Stimulated activated CD4-positive, alpha-beta T cell treated with anti-CD3 and anti-CD28 coated beads, Interleukin-4, amount 100 ng/mL, for 1 hour (primary cell): Measurements from ENCODE around the gene ANTXR2.

Source experiments
- DNase-seq: peaks from one replicate; pipeline ENCODE4 v3.0.0-alpha.2; 2020

The ANTXR2 gene

GRCh38 chr4:80065601-80066000 is 7.4 kb downstream of the ANTXR2 start:
- DNase-seq: no peak

- DNase-seq: no peak
Observed at GRCh38 chr4:80062527-80062926, 10.5 kb downstream of the ANTXR2 start.

GRCh38 chr4:80060804-80061203 is 12.2 kb downstream of the ANTXR2 start:
- DNase-seq: no peak

- DNase-seq: no peak
Observed at GRCh38 chr4:80058740-80059139, 14.3 kb downstream of the ANTXR2 start.

GRCh38 chr4:80054375-80054774 is 18.7 kb downstream of the ANTXR2 start:
- no peak for DNase-seq

GRCh38 chr4:80053140-80053910 is 19.7 kb downstream of the ANTXR2 start:
- no peak for DNase-seq

GRCh38 chr4:80049813-80050534 is 23.1 kb downstream of the ANTXR2 start:
- DNase-seq: no peak

- DNase-seq: no peak
Observed at GRCh38 chr4:80049402-80049801, 23.6 kb downstream of the ANTXR2 start.

- DNase-seq: no peak
Observed at GRCh38 chr4:80045786-80046185, 27.2 kb downstream of the ANTXR2 start.

- DNase-seq: no peak
Observed at GRCh38 chr4:80043541-80043940, 29.5 kb downstream of the ANTXR2 start.

GRCh38 chr4:80042821-80043220 is 30.2 kb downstream of the ANTXR2 start:
- no peak for DNase-seq

GRCh38 chr4:80037864-80038263 is 35.2 kb downstream of the ANTXR2 start:
- DNase-seq: no peak

- no peak for DNase-seq
Observed at GRCh38 chr4:80036949-80037685, 35.9 kb downstream of the ANTXR2 start.

- no peak for DNase-seq
Observed at GRCh38 chr4:80036306-80036705, 36.7 kb downstream of the ANTXR2 start.

- no peak for DNase-seq
Observed at GRCh38 chr4:80035336-80035735, 37.7 kb downstream of the ANTXR2 start.

GRCh38 chr4:80033581-80033980 is 39.4 kb downstream of the ANTXR2 start:
- DNase-seq: no peak

- DNase-seq: no peak
Observed at GRCh38 chr4:80029364-80029763, 43.7 kb downstream of the ANTXR2 start.

- DNase-seq: no peak
Observed at GRCh38 chr4:80027611-80028010, 45.4 kb downstream of the ANTXR2 start.

- DNase-seq: no peak
Observed at GRCh38 chr4:80026100-80026499, 46.9 kb downstream of the ANTXR2 start.

- DNase-seq: no peak
Observed at GRCh38 chr4:80024335-80024734, 48.7 kb downstream of the ANTXR2 start.

GRCh38 chr4:80022282-80022681 is 50.7 kb downstream of the ANTXR2 start:
- no peak for DNase-seq

- no peak for DNase-seq
Observed at GRCh38 chr4:80017125-80017854, 55.7 kb downstream of the ANTXR2 start.

GRCh38 chr4:80016506-80016905 is 56.5 kb downstream of the ANTXR2 start:
- no peak for DNase-seq
